H1 (cell line): ENCODE measurements around the gene CAMK2A.

Source experiments
- CEBPB ChIP-seq: IDR thresholded peaks from 2 replicates; pipeline ENCODE4 v1.6.1; 2012; ENCODE audit warnings: low read depth, low read length
- POLR2A ChIP-seq, 2 experiments: IDR thresholded peaks; 1 replicate in 1 of 2; 2 replicates in 1 of 2; pipeline ENCODE4 v1.6.1; 2011; ENCODE audit warnings: low read depth in 2 of 2, low read length in 2 of 2, mild to moderate bottlenecking in 2 of 2; ENCODE audit errors: control extremely low read depth in 1 of 2
- SP2 ChIP-seq: IDR thresholded peaks from 2 replicates; pipeline ENCODE4 v1.6.1; 2012; ENCODE audit warnings: mild to moderate bottlenecking, low read length, inconsistent platforms
- TAF1 ChIP-seq: IDR thresholded peaks from 2 replicates; pipeline ENCODE4 v1.6.1; 2011; ENCODE audit warnings: mild to moderate bottlenecking, low read depth, low read length

GRCh38 chr5:150322202-150322601 lies 32.6 kb upstream of the CAMK2A start:
- no peak for TF ChIP-seq SP2
- TF ChIP-seq POLR2A (IDR thresholded peaks at IDR 0.05; ENCODE audit: control extremely low read depth in 1 of 2, low read depth in 2 of 2, low read length in 2 of 2), result no peak
- no peak for TF ChIP-seq CEBPB
- no peak for TF ChIP-seq TAF1
